GM21360 (cell line): ENCODE data around the gene ZNF329.
A peak's percentile ranks its signal among the peaks of the same experiment; 100 is the strongest.

ENCODE experiments used
- ATAC-seq: cut with Tn5 transposase; IDR thresholded peaks from one replicate; pipeline ENCODE4 v1.9.1; 2021; ENCODE audit warnings: mild to moderate bottlenecking, moderate library complexity; ENCODE audit not compliant: unreplicated experiment

The ZNF329 gene

GRCh38 chr19:58118979-58119733, 31.4 kb downstream of the ZNF329 start:
- no peak for ATAC-seq

GRCh38 chr19:58117841-58118575, 32.6 kb downstream of the ZNF329 start:
- ATAC-seq, result no peak

- no peak for ATAC-seq
Measured at GRCh38 chr19:58108546-58108817, 42.1 kb downstream of the ZNF329 start.

GRCh38 chr19:58107778-58108545, 42.6 kb downstream of the ZNF329 start:
- ATAC-seq, result no peak

GRCh38 chr19:58098682-58098998, 51.9 kb downstream of the ZNF329 start:
- ATAC-seq, result no peak

GRCh38 chr19:58097781-58098681, 52.6 kb downstream of the ZNF329 start, which contains the start of gene ZSCAN18:
TSS of gene ZSCAN18 (minus strand) at chr19:58098231. CDS start at chr19:58090267, 7,964 bp downstream.
- ATAC-seq, result peak; percentile 95

- no peak for ATAC-seq
Measured at GRCh38 chr19:58097349-58097748, 53.2 kb downstream of the ZNF329 start.

GRCh38 chr19:58096884-58097283, 53.7 kb downstream of the ZNF329 start:
- no peak for ATAC-seq

GRCh38 chr19:58095328-58095727, 55.3 kb downstream of the ZNF329 start:
- ATAC-seq, result no peak

GRCh38 chr19:58093071-58093470, 57.5 kb downstream of the ZNF329 start:
- ATAC-seq, result no peak

- ATAC-seq, result no peak
Measured at GRCh38 chr19:58091251-58091995, 59.2 kb downstream of the ZNF329 start.

- ATAC-seq, result no peak
Measured at GRCh38 chr19:58089846-58090245, 60.7 kb downstream of the ZNF329 start.

- ATAC-seq, result no peak
Measured at GRCh38 chr19:58088521-58089052, 62.0 kb downstream of the ZNF329 start.

GRCh38 chr19:58086825-58087710, 63.5 kb downstream of the ZNF329 start:
- ATAC-seq, result no peak

- ATAC-seq, result no peak
Measured at GRCh38 chr19:58085348-58085875, 65.2 kb downstream of the ZNF329 start.

- ATAC-seq, result no peak
Measured at GRCh38 chr19:58084596-58085347, 65.8 kb downstream of the ZNF329 start.

- ATAC-seq, result no peak
Measured at GRCh38 chr19:58083021-58083420, 67.6 kb downstream of the ZNF329 start.

GRCh38 chr19:58079792-58080191, 70.8 kb downstream of the ZNF329 start:
- ATAC-seq, result no peak
